Iris pigment epithelial cell (primary cell): ENCODE measurements around the gene PCYT2.
A peak's percentile ranks its signal among the peaks of the same experiment; 100 is the strongest.

ENCODE experiments used
- DNase-seq: peaks from one replicate; pipeline ENCODE4 v3.0.0-alpha.2; 2011; ENCODE audit warnings: low read depth

PCYT2 gene

GRCh38 chr17:81869221-81870130 lies 41.7 kb downstream of the PCYT2 start:
- peak; percentile 23 for DNase-seq

GRCh38 chr17:81868674-81869220 lies 42.5 kb downstream of the PCYT2 start:
- DNase-seq, result peak; percentile 93

DNA sequence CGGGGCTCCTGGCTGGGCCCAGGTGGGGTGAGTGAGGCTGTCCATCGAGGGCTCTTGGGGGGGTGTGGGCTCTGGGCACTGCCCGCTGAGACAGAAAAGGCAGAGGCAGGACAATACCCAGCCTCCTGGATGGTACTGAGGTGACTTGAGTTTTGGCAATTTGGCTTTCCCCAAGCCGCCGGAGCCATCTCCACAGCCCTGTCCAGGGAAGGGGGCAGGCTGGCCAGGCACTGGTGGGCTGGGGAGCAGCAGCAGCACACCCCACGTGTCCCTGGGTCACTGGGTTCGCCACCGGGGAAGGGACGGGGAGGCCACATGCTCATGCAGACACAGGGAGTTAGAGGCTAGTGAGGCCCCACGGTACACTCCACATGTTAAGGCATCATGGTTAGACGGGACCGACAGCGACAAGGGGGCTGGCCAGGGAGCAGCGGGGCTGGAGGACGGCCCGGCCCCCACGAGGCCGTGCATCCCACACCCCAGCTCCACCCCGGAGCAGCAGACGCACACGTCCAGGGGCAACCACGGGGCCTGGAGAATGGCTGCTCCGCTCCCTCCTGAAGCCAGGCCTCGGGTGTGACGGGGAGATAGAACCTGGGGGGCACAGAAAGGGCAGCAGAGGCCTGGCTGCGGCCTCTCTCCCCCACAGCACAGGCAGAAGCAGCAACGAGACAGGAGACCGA lies 43.1 kb downstream of the PCYT2 start:
- no peak for DNase-seq

DNA sequence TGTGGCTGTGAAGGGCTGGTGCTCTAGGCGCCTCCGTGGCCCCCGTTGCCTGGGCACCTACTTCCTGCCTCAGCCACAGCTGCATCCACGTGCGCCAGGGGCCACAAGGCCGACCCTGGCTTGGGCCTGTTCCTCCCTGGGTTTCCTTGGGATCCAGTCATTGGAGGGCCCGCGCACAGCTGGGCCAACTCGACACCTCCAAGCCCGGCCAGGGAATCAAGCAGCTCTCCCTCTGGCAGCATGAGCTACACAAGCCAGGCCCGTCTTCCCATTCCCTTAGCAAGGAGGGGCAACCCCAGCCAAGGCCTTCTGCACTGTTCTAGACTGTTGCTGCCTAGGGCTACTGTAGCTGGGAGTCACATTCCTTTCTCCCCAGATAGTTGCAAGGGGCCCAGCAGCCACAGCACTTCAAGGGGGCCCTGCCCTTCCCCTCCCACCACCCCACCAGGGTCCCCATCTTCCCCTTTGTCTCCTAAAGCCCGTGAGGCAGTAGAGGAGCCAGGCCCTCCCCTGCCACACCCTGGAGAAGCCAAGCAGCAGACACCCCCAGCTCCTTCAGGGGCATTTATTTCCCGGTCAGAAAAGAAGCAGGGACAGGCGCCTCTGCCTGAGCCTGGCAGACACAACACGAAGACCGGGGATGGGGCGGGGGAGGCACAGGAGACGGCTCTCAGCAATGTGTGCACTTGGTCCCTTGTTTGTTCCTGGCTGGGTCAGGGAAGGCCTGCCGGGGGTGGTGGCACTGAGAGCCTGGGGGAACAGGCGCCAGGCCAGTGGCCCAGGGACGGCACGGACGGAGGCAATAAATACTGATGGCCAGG lies 43.8 kb downstream of the PCYT2 start:
- peak; percentile 58 for DNase-seq

DNA sequence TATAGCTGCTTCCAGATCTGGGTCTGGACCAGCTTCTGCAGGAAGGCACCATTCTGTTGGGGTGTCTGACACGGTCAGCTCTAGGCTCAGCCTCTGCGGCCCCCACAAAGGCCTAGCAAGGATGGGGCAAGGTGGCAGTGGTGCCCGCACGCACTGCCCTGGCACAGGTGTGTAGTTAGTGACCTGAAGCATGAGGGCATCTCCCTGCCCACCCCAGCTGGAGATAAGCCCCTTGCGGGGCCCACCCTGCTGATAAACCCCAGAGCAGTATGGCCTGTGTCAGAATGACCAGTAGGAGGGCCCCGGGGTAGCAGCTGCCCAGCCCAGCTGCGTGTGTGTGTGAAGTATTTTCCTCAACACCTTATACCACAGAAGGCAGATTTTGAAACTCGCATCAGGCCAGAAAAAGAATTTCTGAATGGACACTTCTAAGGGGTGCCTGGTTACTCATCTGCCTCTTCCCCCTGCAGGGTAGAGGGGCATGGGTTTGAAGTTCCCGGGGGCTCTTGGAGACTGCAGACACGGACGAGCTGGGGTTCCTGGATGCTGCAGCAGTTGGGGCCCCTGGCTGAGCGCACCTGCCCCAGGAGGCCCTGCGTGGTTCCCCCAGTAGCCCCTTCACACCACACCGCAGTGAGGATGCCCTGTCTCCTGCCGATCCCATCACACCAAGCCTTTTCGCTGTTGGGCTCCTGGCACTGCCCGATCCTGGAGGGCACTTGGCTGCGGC lies 44.6 kb downstream of the PCYT2 start:
- DNase-seq, result peak; percentile 24

DNA sequence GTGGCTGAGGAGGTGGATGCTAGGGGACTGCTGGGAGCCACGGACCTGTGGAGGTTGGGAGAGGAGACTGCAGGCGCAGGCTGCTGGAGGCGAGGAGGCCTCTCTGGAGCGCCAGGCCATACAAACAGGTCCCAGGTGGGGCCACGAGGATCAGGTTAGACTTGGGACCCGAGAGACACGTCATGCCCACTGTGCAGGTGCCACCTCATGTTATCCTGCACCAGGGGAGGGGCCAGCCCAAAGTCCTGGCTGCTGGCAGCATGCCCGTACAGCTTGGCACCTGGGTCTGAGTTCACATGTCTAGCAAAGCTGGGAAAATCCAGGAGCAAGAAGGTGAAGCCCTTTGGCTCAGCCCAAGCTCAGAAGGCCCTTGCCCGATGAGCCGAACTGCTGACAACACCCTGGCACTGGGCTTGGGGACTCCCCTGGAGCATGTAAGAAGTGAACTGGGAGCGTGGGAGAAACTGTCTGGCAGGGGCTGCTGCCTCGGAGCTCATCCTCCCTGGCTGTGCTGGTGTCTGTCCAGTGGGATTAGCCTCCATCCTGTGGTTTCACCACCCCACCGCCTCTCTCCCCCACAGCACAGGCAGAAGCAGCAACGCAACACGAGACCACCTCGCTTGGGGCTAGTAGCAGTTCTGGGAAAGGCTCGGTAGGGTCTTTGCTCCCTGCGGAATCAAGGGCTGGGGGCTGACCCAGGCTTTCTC lies 45.3 kb downstream of the PCYT2 start:
- DNase-seq, result peak; percentile 44

- no peak for DNase-seq
Measured at GRCh38 chr17:81865358-81865732, 45.9 kb downstream of the PCYT2 start.

DNA sequence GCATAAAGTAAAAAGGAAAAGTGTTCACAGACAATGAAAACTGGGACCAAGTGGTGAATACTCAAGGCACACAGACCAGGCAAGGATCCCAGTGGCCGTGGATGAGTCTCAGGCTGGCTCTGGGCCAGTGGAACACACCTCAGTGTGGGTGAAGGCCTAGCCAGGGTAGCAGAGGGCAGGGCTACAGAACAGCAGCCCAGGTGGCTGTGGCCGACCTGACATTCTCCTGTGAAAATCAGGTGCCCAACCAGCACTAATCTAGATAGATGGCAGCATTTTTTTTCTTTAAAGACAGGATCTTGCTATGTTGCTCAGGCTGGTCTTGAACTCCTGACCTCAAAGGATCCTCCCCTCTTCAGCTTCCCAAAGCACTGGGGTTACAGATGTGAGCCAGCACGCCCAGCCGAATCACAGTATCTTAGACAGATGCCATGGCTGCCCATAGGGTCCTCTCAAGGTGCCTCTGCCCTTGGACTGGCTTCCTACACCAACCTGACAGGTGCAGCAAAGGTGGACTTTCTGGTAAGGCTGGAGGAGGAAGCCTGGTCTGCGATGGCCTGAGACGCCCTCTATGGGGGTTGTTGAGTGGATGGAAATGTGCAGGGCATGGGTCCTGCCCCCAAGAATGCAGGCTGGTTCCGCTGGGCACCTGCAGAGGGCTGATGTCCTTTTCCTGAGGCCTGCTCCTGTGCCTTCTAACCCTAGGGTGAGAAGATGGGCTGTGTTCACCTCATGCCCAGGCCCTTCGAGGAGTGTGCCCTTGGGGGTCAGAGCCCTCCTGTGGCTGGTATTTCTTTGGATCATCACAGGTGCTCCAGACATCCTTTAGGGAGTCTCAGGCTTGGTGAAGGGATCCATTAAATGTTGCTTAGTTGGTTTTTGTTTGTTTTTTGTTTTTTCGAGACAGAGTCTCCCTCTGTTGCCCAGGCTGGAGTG lies 47.1 kb downstream of the PCYT2 start:
- no peak for DNase-seq

- no peak for DNase-seq
Measured at GRCh38 chr17:81863123-81863675, 48.0 kb downstream of the PCYT2 start.

- DNase-seq, result peak; percentile 100
Measured at GRCh38 chr17:81860756-81861568, 50.2 kb downstream of the PCYT2 start.

- DNase-seq, result peak; percentile 17
Measured at GRCh38 chr17:81859906-81860755, 51.1 kb downstream of the PCYT2 start, which contains the start of gene P4HB. Gene P4HB, minus strand, starts transcription at chr17:81860535. Its CDS starts 64 bp downstream, at chr17:81860471.

DNA sequence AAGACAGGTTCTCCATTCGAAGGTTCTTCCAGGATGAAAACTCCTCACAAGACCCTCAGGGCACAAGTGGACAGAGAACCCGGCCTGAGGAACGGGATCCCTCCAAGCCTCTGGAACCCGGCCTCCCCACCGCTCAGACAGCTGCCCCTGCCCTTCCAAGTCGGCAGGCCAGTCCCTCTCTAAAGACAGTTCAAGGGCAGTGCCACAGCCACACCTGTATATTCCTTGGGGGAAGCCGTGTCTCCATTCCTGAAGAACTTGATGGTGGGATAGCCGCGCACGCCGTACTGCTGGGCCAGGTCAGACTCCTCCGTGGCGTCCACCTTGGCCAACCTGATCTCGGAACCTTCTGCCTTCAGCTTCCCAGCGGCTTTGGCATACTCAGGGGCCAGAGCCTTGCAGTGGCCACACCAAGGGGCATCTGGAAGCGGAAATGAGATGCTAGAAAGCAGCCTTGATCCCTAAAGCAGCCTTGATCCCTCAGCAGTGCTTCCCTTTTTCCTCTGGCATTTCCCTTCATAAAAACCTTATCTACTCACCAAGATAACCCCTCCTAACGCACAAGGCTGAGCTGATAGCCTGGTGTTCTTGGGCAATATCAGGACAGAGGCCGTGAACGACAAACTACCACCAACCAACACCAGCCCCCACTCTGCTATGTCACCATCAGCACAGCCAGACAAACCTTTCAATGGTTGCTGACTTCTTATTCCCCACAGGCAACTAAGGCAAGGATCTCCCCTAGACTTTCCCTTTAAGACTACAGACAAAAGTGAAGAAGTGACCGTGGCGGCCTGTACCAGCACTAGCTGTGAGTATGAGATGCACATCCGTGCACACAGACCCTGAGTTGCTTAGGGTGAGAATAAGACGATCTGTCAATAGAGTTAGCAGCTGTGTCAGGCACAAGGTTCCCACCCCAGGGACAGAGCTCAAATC lies 52.0 kb downstream of the PCYT2 start:
- peak; percentile 39 for DNase-seq

GRCh38 chr17:81858170-81858966 lies 52.8 kb downstream of the PCYT2 start:
- DNase-seq, result no peak

DNA sequence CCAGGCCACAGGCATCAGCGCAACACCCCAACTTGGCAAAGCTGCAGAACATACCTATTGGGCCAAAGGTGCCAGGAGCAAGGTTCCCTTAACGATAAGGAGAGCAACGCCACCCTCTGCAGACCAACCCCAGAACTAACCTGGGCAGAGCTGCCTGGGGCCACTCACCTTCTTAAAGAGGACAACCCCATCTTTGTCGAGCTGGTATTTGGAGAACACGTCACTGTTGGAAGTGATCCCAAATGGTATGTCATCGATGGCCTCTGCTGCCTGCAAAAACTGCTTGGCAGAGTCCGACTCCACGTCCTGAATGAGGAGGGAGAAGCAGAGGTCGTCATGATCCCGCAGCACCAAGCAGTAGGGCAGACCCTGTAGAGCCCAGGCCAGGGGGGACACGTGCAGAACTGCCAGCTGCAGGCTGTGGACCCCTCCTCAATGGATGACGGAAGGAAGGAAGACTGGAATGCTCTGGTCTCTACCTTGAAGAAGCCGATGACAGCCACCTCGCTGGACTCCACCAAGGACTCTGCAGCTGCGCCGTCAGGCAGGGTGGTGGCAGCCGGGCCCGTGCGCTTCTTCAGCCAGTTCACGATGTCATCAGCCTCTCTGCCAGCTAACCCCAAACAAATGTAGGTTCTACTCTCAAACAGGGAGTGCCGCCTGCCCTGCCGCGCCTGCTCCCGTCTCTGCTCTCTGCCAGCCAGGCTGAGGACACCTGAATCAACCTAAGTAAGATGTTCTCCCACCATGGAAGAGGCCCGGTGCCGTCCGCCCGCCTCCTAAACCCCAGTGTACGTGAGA lies 56.0 kb downstream of the PCYT2 start:
- no peak for DNase-seq

DNA sequence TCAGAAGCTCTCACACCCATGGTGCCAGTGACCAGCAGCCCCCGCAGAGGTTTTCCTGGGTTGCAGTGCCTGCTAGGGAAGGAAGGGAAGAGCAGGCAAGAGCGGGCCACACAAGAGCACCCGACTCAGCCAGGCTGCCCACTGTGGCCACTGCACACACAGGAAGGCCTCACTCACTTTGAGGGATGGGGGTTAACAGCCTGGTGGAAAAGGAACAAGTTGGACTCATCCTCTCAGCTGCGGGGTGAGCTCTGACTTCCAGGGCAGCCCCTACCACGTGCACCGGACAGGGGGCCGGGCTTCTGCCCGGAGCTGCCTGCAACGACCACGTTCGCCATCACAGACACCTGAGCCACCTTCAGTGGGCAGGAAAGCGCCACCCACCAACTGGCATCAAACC lies 59.0 kb downstream of the PCYT2 start:
- DNase-seq, result no peak
